DMS53 (cell line): ENCODE measurements around the gene NFATC3.

Experiments used
- DNase-seq: peaks from one replicate; lab custom pipeline; 2025; lab: John Stamatoyannopoulos, UW

NFATC3 gene

DNA sequence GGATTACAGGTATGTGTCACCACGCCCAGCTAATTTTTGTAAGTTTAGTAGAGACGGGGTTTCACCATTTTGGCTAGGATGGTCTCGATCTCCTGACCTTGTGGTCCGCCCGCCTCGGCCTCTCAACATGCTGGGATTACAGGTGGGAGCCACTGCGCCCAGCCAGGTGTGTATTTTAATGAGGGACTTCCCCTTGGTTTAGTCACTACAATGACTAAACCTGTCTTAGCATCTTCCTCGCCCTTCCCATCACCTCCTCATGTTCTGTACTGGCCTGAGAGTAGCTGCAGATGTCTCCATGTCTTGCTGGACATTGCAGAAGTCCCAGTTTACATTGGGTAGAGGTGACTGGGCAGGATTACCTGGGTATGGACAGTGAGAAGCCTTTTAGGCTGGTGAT is 188.7 kb downstream of the NFATC3 start:
- no peak for DNase-seq

GRCh38 chr16:68274441-68274840 is 189.3 kb downstream of the NFATC3 start:
- no peak for DNase-seq

- peak; percentile 45 for DNase-seq
Observed at GRCh38 chr16:68275611-68276191, 190.5 kb downstream of the NFATC3 start.

GRCh38 chr16:68276223-68276622 is 191.1 kb downstream of the NFATC3 start:
- no peak for DNase-seq
